ENCODE measurements around the gene CHCHD4. TPM values are rescaled to one million over a fixed set of nuclear protein-coding genes. Genes with fewer than 3 reads are reported as not detected.
A peak's percentile ranks its signal among the peaks of the same experiment; 100 is the strongest.

CHCHD4 gene
- total and polyA plus RNA-seq, 2 of the 13 experiments (the other 11 are each of a cell fraction or from before 2014, with no cell fraction given), result 15.8 to 24.1 TPM

GRCh38 chr3:14123308-14124222 is 1.1 kb downstream of the CHCHD4 start (continued):
- TF ChIP-seq, protein P1, sequence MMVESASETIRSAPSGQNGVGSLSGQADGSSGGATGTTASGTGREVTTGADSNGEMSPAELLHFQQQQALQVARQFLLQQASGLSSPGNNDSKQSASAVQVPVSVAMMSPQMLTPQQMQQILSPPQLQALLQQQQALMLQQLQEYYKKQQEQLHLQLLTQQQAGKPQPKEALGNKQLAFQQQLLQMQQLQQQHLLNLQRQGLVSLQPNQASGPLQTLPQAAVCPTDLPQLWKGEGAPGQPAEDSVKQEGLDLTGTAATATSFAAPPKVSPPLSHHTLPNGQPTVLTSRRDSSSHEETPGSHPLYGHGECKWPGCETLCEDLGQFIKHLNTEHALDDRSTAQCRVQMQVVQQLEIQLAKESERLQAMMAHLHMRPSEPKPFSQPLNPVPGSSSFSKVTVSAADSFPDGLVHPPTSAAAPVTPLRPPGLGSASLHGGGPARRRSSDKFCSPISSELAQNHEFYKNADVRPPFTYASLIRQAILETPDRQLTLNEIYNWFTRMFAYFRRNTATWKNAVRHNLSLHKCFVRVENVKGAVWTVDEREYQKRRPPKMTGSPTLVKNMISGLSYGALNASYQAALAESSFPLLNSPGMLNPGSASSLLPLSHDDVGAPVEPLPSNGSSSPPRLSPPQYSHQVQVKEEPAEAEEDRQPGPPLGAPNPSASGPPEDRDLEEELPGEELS (CRISPR knock-in tag; IDR thresholded peaks at IDR 0.05), result no peak
- TF ChIP-seq KDM4B (CRISPR knock-in tag; IDR thresholded peaks at IDR 0.05) (no peak), PCBP2 (optimal IDR thresholded peaks at IDR 0.05; ENCODE audit: low read depth, low read length, poor library complexity, severe bottlenecking) (no peak), KLF12 (CRISPR knock-in tag; IDR thresholded peaks at IDR 0.05; ENCODE audit: borderline replicate concordance) (0 out of 2 replicates have a peak, but pooled peaks have one; percentile 8), ZNF790 (CRISPR knock-in tag; IDR thresholded peaks at IDR 0.05; ENCODE audit: borderline replicate concordance) (0 out of 2 replicates have a peak, but pooled peaks have one; percentile 28), ZNF235 (CRISPR knock-in tag; IDR thresholded peaks at IDR 0.05; ENCODE audit: borderline replicate concordance) (no peak)

- Histone ChIP-seq H3K36me3 (replicated peaks in 1 of 2; ENCODE audit: control insufficient read depth in 1 of 2, insufficient read depth in 2 of 2, low read length in 2 of 2) (peaks cover 1 to 8% of the 10 kb centered on the region in 2 experiments; a peak in 2 of 5 replicates), H3K4me3 (replicated peaks in 1 of 3; ENCODE audit: insufficient read depth in 1 of 3, low read depth in 2 of 3, low read length in 3 of 3) (no peak overlapping the region), H3K79me2 (ENCODE audit: insufficient read depth, low read length) (peaks cover 51% of the 10 kb centered on the region), H3K27me3 (ENCODE audit: control insufficient read depth in 1 of 2, insufficient read depth in 2 of 2, low read length in 2 of 2) (no peaks in the 10 kb centered on the region; a peak in 1 of 5 replicates), H3K4me2 (ENCODE audit: low read depth, low read length) (no peak overlapping the region), H4K20me1 (ENCODE audit: insufficient read depth, low read length) (peaks cover 12% of the 10 kb centered on the region), H3K9ac (ENCODE audit: insufficient read depth, low read depth, low read length) (no peak overlapping the region), H3K27ac (ENCODE audit: extremely low read length, insufficient read depth, low read length) (no peak overlapping the region), H2AFZ (ENCODE audit: low read length) (no peak overlapping the region), H3K4me1 (ENCODE audit: insufficient read depth, low read length) (peaks cover 75% of the 10 kb centered on the region), H3K9me3 (ENCODE audit: low read length) (no peaks in the 10 kb centered on the region)
- in situ Hi-C loops (cut with HindIII; ENCODE audit: extremely low pct_ligation_motif_present, low pct_unique_long_range_greater_than_20kb) (no loop called here), intact Hi-C loops (cut with micrococcal nuclease; ENCODE audit: unreplicated experiment) (no loop called here)
- ATAC-seq, result no peak
- DNase-seq (ENCODE audit: low spot score), result no peak
- POLR2A ChIA-PET, result interaction anchor here (5.0 kb wide), 1 partner anchor 56 kb away, joined by 75 read pairs; the partner anchor contains the start of genes LSM3 and XPC
- BruUV-seq (replicated peaks), result no TSS peak
- 100% methylated on average over 3 of the region's 3 CpGs for WGBS (ENCODE audit: low lambda C conversion rate)
- no peak for FAIRE-seq
- TF ChIP-seq ZNF644 (CRISPR knock-in tag; IDR thresholded peaks at IDR 0.05; ENCODE audit: low read depth), result no peak
- no peak for TF ChIP-seq HOXA9 (CRISPR knock-in tag; IDR thresholded peaks at IDR 0.05; ENCODE audit: borderline replicate concordance)
- no peak for TF ChIP-seq TOPORS (CRISPR knock-in tag; IDR thresholded peaks at IDR 0.05)
- no peak for TF ChIP-seq EEA1 (CRISPR knock-in tag; IDR thresholded peaks at IDR 0.05; ENCODE audit: borderline replicate concordance)
- TF ChIP-seq ZNF101 (CRISPR knock-in tag; IDR thresholded peaks at IDR 0.05; ENCODE audit: borderline replicate concordance, low read depth), result no peak
- TF ChIP-seq PCBP2 (optimal IDR thresholded peaks at IDR 0.05; ENCODE audit: low read depth, low read length, poor library complexity, severe bottlenecking), result no peak
- CTCF ChIA-PET (ENCODE audit: low intra/inter-chr PET ratio, low total read pairs), result no interaction called here
Observed at GRCh38 chr3:14122301-14122700, 2.4 kb downstream of the CHCHD4 start.
